ENCODE data around the gene TLE2.
A peak's percentile ranks its signal among the peaks of the same experiment; 100 is the strongest.

Gene TLE2

GRCh38 chr19:2962018-2962670 lies 66.9 kb downstream of the TLE2 start:
- H3K36me3 ChIP-seq (ENCODE audit: control insufficient read depth in 2 of 2, insufficient read depth in 2 of 2, low read length in 2 of 2): no peaks in the 10 kb centered on the region
- H3K27ac ChIP-seq (ENCODE audit: low read depth in 2 of 2, low read length in 2 of 2): no peak overlapping the region
- H3K27me3 ChIP-seq (ENCODE audit: control insufficient read depth in 2 of 2, insufficient read depth in 2 of 2, low read length in 2 of 2): no peaks in the 10 kb centered on the region
- no peaks in the 10 kb centered on the region for H3K9me3 ChIP-seq (ENCODE audit: control insufficient read depth in 2 of 2, low read length in 2 of 2)
- no peak overlapping the region for H3K4me3 ChIP-seq (ENCODE audit: low read length in 2 of 2)
- no peaks in the 10 kb centered on the region for H3K4me1 ChIP-seq (ENCODE audit: control insufficient read depth in 2 of 2, insufficient read depth in 2 of 2, low read length in 2 of 2)
- H3K9ac ChIP-seq (ENCODE audit: low read depth in 1 of 2, low read length in 2 of 2): no peak overlapping the region

- Histone ChIP-seq H3K36me3 (ENCODE audit: control insufficient read depth in 2 of 2, insufficient read depth in 2 of 2, low read length in 2 of 2) (no peaks in the 10 kb centered on the region), H3K4me1 (ENCODE audit: control insufficient read depth in 2 of 2, insufficient read depth in 2 of 2, low read length in 2 of 2) (no peaks in the 10 kb centered on the region), H3K4me3 (ENCODE audit: low read length in 2 of 2) (no peak overlapping the region), H3K9me3 (ENCODE audit: control insufficient read depth in 2 of 2, low read length in 2 of 2) (no peaks in the 10 kb centered on the region), H3K9ac (ENCODE audit: low read depth in 1 of 2, low read length in 2 of 2) (no peak overlapping the region), H3K27ac (ENCODE audit: low read depth in 2 of 2, low read length in 2 of 2) (no peak overlapping the region), H3K27me3 (ENCODE audit: control insufficient read depth in 2 of 2, insufficient read depth in 2 of 2, low read length in 2 of 2) (no peaks in the 10 kb centered on the region)
Observed at GRCh38 chr19:2960120-2960519, 69.0 kb downstream of the TLE2 start.

GRCh38 chr19:2957160-2957559 lies 71.9 kb downstream of the TLE2 start:
- Histone ChIP-seq H3K27ac (ENCODE audit: low read depth in 2 of 2, low read length in 2 of 2) (no peak overlapping the region), H3K36me3 (ENCODE audit: control insufficient read depth in 2 of 2, insufficient read depth in 2 of 2, low read length in 2 of 2) (no peaks in the 10 kb centered on the region)

GRCh38 chr19:2952953-2953481 lies 76.1 kb downstream of the TLE2 start:
- Histone ChIP-seq H3K36me3 (ENCODE audit: control insufficient read depth in 2 of 2, insufficient read depth in 2 of 2, low read length in 2 of 2) (no peaks in the 10 kb centered on the region), H3K9me3 (ENCODE audit: control insufficient read depth in 2 of 2, low read length in 2 of 2) (no peaks in the 10 kb centered on the region), H3K27ac (ENCODE audit: low read depth in 2 of 2, low read length in 2 of 2) (peak overlapping the region; percentile 88 to 89), H3K4me3 (ENCODE audit: low read length in 2 of 2) (peak overlapping the region; percentile 62 to 65), H3K4me1 (ENCODE audit: control insufficient read depth in 2 of 2, insufficient read depth in 2 of 2, low read length in 2 of 2) (peaks cover 19 to 20% of the 10 kb centered on the region in 2 donors), H3K27me3 (ENCODE audit: control insufficient read depth in 2 of 2, insufficient read depth in 2 of 2, low read length in 2 of 2) (no peaks in the 10 kb centered on the region), H3K9ac (ENCODE audit: low read depth in 1 of 2, low read length in 2 of 2) (peak overlapping the region; percentile 38 to 64)

More at GRCh38 chr19:2957160-2957559, 71.9 kb downstream of the TLE2 start:
- Histone ChIP-seq H3K4me1 (ENCODE audit: control insufficient read depth in 2 of 2, insufficient read depth in 2 of 2, low read length in 2 of 2) (peaks cover 6 to 11% of the 10 kb centered on the region in 2 donors), H3K4me3 (ENCODE audit: low read length in 2 of 2) (no peak overlapping the region), H3K9me3 (ENCODE audit: control insufficient read depth in 2 of 2, low read length in 2 of 2) (no peaks in the 10 kb centered on the region), H3K9ac (ENCODE audit: low read depth in 1 of 2, low read length in 2 of 2) (no peak overlapping the region), H3K27me3 (ENCODE audit: control insufficient read depth in 2 of 2, insufficient read depth in 2 of 2, low read length in 2 of 2) (no peaks in the 10 kb centered on the region)

GRCh38 chr19:2950286-2951124 lies 78.6 kb downstream of the TLE2 start:
- Histone ChIP-seq H3K27ac (ENCODE audit: low read depth in 2 of 2, low read length in 2 of 2) (peak overlapping the region; percentile 98 to 99), H3K36me3 (ENCODE audit: control insufficient read depth in 2 of 2, insufficient read depth in 2 of 2, low read length in 2 of 2) (no peaks in the 10 kb centered on the region), H3K27me3 (ENCODE audit: control insufficient read depth in 2 of 2, insufficient read depth in 2 of 2, low read length in 2 of 2) (no peaks in the 10 kb centered on the region), H3K9me3 (ENCODE audit: control insufficient read depth in 2 of 2, low read length in 2 of 2) (no peaks in the 10 kb centered on the region), H3K4me3 (ENCODE audit: low read length in 2 of 2) (peak overlapping the region; percentile 96 to 99), H3K4me1 (ENCODE audit: control insufficient read depth in 2 of 2, insufficient read depth in 2 of 2, low read length in 2 of 2) (peaks cover 20 to 21% of the 10 kb centered on the region in 2 donors), H3K9ac (ENCODE audit: low read depth in 1 of 2, low read length in 2 of 2) (peak overlapping the region; percentile 84 to 99)

GRCh38 chr19:2949939-2950285 lies 79.2 kb downstream of the TLE2 start:
- Histone ChIP-seq H3K9ac (ENCODE audit: low read depth in 1 of 2, low read length in 2 of 2) (peak overlapping the region; percentile 84 to 99), H3K27ac (ENCODE audit: low read depth in 2 of 2, low read length in 2 of 2) (peak overlapping the region; percentile 98 to 99), H3K27me3 (ENCODE audit: control insufficient read depth in 2 of 2, insufficient read depth in 2 of 2, low read length in 2 of 2) (no peaks in the 10 kb centered on the region), H3K36me3 (ENCODE audit: control insufficient read depth in 2 of 2, insufficient read depth in 2 of 2, low read length in 2 of 2) (no peaks in the 10 kb centered on the region), H3K9me3 (ENCODE audit: control insufficient read depth in 2 of 2, low read length in 2 of 2) (no peaks in the 10 kb centered on the region), H3K4me3 (ENCODE audit: low read length in 2 of 2) (peak overlapping the region; percentile 96 to 99), H3K4me1 (ENCODE audit: control insufficient read depth in 2 of 2, insufficient read depth in 2 of 2, low read length in 2 of 2) (peaks cover 20 to 22% of the 10 kb centered on the region in 2 donors)

Data from mucosa of rectum (tissue), 2 donors.